Retinal pigment epithelial cell (primary cell): ENCODE data around the gene LYRM1.

ENCODE experiments used
- DNase-seq: peaks from one replicate; pipeline ENCODE4 v3.0.0-alpha.2; 2010; ENCODE audit warnings: low read depth
- H3K4me3 ChIP-seq: 2 replicates; pipeline ENCODE4 v1.5.1; 2011; ENCODE audit warnings: mild to moderate bottlenecking, low read length, control low read depth, moderate library complexity
- CTCF ChIP-seq: conservative IDR thresholded peaks from 2 replicates; pipeline ENCODE4 v1.5.1; 2011; ENCODE audit warnings: low read depth, low read length, control low read depth, inconsistent platforms

Gene LYRM1

DNA sequence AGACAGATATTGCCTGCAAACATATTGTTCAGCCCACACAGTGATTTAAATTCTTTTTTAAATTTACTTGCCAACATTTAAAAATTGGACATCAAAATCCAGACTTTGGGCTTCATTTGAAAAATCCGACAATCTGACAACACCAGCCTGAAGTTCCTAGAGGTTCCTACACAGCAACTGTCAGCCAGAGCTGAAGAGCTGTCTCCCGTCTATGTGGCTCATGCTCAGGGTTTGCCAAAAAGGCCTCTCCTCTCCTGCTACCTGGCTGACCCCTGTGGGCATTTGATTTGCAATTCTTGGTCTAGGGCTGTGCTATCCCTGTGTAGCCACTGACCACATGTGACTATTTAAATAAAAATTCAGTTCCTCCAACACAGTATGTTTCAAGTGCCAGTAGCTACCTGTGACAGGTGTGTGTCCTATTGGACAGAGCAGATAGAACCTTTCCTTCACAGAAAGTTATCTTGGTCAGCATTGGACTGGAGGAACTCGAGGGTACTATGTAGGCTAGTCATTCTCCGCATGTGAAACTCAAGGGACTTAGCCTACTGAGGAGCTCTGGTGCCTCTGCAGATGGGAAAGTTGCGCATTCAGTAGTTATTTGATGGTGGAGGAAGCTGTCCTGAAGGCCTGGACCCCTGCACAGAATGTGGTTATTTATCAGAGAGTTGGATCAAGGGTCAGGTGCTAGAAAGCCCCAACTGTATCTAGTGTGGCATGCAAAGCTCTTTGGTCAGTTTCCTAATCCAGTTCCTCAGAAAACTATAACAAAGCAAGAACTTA, 2.7 kb downstream of the LYRM1 start:
- no peak for TF ChIP-seq CTCF
- H3K4me3 ChIP-seq = no peak overlapping the region
- DNase-seq = no peak

GRCh38 chr16:20903899-20904506, 3.4 kb downstream of the LYRM1 start:
- TF ChIP-seq CTCF = no peak
- no peak for DNase-seq
- H3K4me3 ChIP-seq = no peak overlapping the region

DNA sequence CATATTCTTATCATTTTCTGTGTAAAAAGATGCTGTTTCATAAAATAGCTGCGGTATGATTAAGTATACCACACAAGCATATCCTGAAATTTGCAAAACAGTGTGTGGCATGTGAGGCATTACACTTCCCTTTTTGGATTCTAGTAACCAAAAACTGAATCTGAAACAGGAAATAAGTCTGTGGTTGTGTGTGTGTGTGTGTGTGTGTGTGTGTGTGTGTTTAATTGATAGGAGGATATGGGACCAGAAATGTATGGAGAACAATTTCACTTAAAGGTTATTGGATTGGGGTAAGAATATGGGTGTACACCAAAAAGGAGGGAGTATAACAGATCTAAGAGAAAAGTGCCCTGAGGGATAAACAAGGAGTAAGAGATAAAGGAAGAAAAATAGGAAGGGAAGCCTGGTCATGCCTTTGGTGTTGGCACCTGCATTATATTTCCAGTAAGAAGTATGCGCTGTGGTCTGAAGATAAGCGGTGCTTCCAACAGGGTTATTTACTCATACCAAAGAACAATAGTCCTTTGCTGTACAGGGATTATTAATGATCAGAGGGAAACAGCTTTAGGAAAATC, 4.0 kb downstream of the LYRM1 start:
- no peak for DNase-seq
- TF ChIP-seq CTCF = no peak
- no peak overlapping the region for H3K4me3 ChIP-seq

- no peak for DNase-seq
- no peak overlapping the region for H3K4me3 ChIP-seq
- no peak for TF ChIP-seq CTCF
These were observed 5.0 kb downstream of the LYRM1 start for GRCh38 chr16:20905576-20905975.

GRCh38 chr16:20906341-20907255, 6.0 kb downstream of the LYRM1 start:
- DNase-seq = no peak
- no peak for TF ChIP-seq CTCF
- H3K4me3 ChIP-seq = no peak overlapping the region

DNA sequence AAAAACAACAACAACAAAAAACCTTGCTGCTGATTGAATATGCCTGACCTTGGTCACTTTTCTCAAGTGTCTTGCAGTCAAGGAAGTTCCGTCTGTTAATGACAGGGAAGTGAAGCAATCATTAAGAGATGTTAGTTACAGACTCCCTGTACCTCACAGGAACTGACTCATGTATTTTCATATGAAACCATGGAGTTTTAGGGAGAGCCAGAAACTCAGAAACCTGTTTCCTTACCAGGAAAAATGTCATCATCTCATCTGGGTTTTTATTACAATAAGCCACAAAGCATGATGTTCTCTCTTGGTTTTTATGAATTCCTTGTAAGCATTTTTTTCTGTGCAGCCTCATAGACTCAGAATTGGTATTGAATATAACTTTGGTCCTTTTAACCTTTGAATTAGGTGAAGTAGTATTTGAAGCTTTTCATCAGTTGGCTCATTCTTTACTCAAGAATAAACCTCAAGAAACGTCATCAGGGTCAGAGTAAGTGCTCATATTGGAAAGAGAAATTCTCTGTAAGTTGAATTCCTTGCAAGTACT, 10.3 kb downstream of the LYRM1 start:
- no peak overlapping the region for H3K4me3 ChIP-seq
- TF ChIP-seq CTCF = no peak
- no peak for DNase-seq
